Adipocyte (in vitro differentiated cells): ENCODE measurements around the gene NID1.
"Not testable (repeated sequence)": the region's sequence is repeated elsewhere in the genome, so short reads cannot be mapped to it uniquely, and the experiment has no call there.

ENCODE experiments used
- DNase-seq: peaks from one replicate; pipeline ENCODE4 v3.0.0-alpha.2; 2015; ENCODE audit warnings: low read depth
- H3K27me3 ChIP-seq: replicated peaks from 2 replicates; pipeline ENCODE4 v1.7.0; 2013; ENCODE audit warnings: mild to moderate bottlenecking, low read length, moderate library complexity; ENCODE audit not compliant: control insufficient read depth, insufficient read depth
- H3K36me3 ChIP-seq: 2 replicates; pipeline ENCODE4 v1.7.0; 2013; ENCODE audit warnings: low read length, mild to moderate bottlenecking, moderate library complexity; ENCODE audit not compliant: control insufficient read depth, insufficient read depth, severe bottlenecking
- H3K4me1 ChIP-seq: 2 replicates; pipeline ENCODE4 v1.7.0; 2013; ENCODE audit warnings: mild to moderate bottlenecking, low read length, moderate library complexity; ENCODE audit not compliant: control insufficient read depth, insufficient read depth
- H3K4me3 ChIP-seq: 2 replicates; pipeline ENCODE4 v1.7.0; 2013; ENCODE audit warnings: mild to moderate bottlenecking, low read length, moderate library complexity
- H3K9ac ChIP-seq: 2 replicates; pipeline ENCODE4 v1.7.0; 2013; ENCODE audit warnings: mild to moderate bottlenecking, low read length, moderate library complexity
- H3K9me3 ChIP-seq: 2 replicates; pipeline ENCODE4 v1.7.0; 2013; ENCODE audit warnings: mild to moderate bottlenecking, low read length, moderate library complexity; ENCODE audit not compliant: control insufficient read depth

NID1 gene

DNA sequence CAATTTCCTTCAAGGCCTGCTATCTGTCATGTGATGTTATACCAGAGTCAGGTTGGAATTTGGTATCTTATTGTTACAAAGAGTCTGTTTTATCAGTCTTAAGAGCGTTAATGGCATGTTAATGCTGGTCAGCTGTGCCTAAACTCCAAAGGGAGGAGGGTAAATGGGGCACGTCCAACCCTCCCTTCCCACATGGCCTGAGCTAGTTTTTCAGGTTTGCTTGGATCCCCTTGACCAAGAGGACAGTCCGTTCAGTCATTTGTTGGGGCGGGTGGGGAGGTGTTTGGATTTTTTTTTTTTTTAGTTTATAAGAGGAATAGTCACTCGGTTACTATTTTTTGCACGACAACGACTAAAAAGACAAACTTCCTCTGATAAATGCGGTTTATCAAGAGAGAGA is 134.3 kb downstream of the NID1 start:
- H3K9ac ChIP-seq, result no peak overlapping the region
- H3K27me3 ChIP-seq, result peaks cover 3% of the 10 kb centered on the region

GRCh38 chr1:235929216-235929615 is 135.7 kb downstream of the NID1 start:
- Histone ChIP-seq H3K27me3 (peaks cover 3% of the 10 kb centered on the region), H3K4me1 (peaks cover 14% of the 10 kb centered on the region), H3K36me3 (no peaks in the 10 kb centered on the region), H3K9me3 (no peaks in the 10 kb centered on the region), H3K9ac (no peak overlapping the region), H3K4me3 (no peak overlapping the region)
- DNase-seq, result no peak

More for the DNA sequence above, 134.3 kb downstream of the NID1 start:
- no peak for DNase-seq
- Histone ChIP-seq H3K4me3 (no peak overlapping the region), H3K36me3 (no peaks in the 10 kb centered on the region), H3K4me1 (peaks cover 14% of the 10 kb centered on the region), H3K9me3 (no peaks in the 10 kb centered on the region)

- Histone ChIP-seq H3K9me3 (no peaks in the 10 kb centered on the region), H3K36me3 (no peaks in the 10 kb centered on the region), H3K4me1 (peaks cover 7% of the 10 kb centered on the region), H3K27me3 (peaks cover 3% of the 10 kb centered on the region), H3K9ac (no peak overlapping the region), H3K4me3 (no peak overlapping the region)
- no peak for DNase-seq
Observed at GRCh38 chr1:235928197-235928596, 136.7 kb downstream of the NID1 start.

- not testable (repeated sequence) for H3K4me1 ChIP-seq, H3K27me3 ChIP-seq, H3K4me3 ChIP-seq, H3K36me3 ChIP-seq, DNase-seq, H3K9me3 ChIP-seq, H3K9ac ChIP-seq
Observed at GRCh38 chr1:235927551-235927950, 137.3 kb downstream of the NID1 start.
